Stimulated activated CD4-positive, alpha-beta T cell treated with anti-CD3 and anti-CD28 coated beads, Interleukin-2, amount 100 ng/mL, for 48 hours (primary cell): ENCODE measurements around the gene ZNF385B.

ENCODE experiments used
- DNase-seq, 2 donors: peaks; one replicate each; pipeline ENCODE4 v3.0.0-alpha.2; 2020

The ZNF385B gene

GRCh38 chr2:179729966-179730365 is 131.4 kb downstream of the ZNF385B start:
- DNase-seq, result no peak

GRCh38 chr2:179726461-179727180 is 134.8 kb downstream of the ZNF385B start:
- no peak for DNase-seq

GRCh38 chr2:179724403-179724802 is 137.0 kb downstream of the ZNF385B start:
- DNase-seq, result no peak

GRCh38 chr2:179720173-179720772 is 141.1 kb downstream of the ZNF385B start:
- no peak for DNase-seq

GRCh38 chr2:179715871-179716270 is 145.5 kb downstream of the ZNF385B start:
- no peak for DNase-seq

GRCh38 chr2:179715196-179715595 is 146.2 kb downstream of the ZNF385B start:
- DNase-seq, result no peak

- DNase-seq, result no peak
Measured at GRCh38 chr2:179712825-179713224, 148.6 kb downstream of the ZNF385B start.

- DNase-seq, result no peak
Measured at GRCh38 chr2:179711375-179711774, 150.0 kb downstream of the ZNF385B start.

GRCh38 chr2:179703702-179704101 is 157.7 kb downstream of the ZNF385B start:
- no peak for DNase-seq

GRCh38 chr2:179702912-179703311 is 158.5 kb downstream of the ZNF385B start:
- DNase-seq, result no peak

GRCh38 chr2:179701524-179702110 is 159.8 kb downstream of the ZNF385B start:
- DNase-seq, result no peak

- DNase-seq, result no peak
Measured at GRCh38 chr2:179695486-179695885, 165.9 kb downstream of the ZNF385B start.

- DNase-seq, result no peak
Measured at GRCh38 chr2:179694963-179695362, 166.4 kb downstream of the ZNF385B start.

- no peak for DNase-seq
Measured at GRCh38 chr2:179692610-179693009, 168.8 kb downstream of the ZNF385B start.

- no peak for DNase-seq
Measured at GRCh38 chr2:179692043-179692442, 169.4 kb downstream of the ZNF385B start.

- DNase-seq, result no peak
Measured at GRCh38 chr2:179691235-179691634, 170.2 kb downstream of the ZNF385B start.

GRCh38 chr2:179686718-179687342 is 174.6 kb downstream of the ZNF385B start:
- DNase-seq, result no peak

GRCh38 chr2:179686069-179686468 is 175.3 kb downstream of the ZNF385B start:
- no peak for DNase-seq

- DNase-seq, result no peak
Measured at GRCh38 chr2:179685146-179685545, 176.3 kb downstream of the ZNF385B start.

- DNase-seq, result no peak
Measured at GRCh38 chr2:179682756-179683155, 178.7 kb downstream of the ZNF385B start.

GRCh38 chr2:179677746-179678505 is 183.5 kb downstream of the ZNF385B start:
- DNase-seq, result no peak

GRCh38 chr2:179677077-179677688 is 184.2 kb downstream of the ZNF385B start:
- DNase-seq, result no peak

GRCh38 chr2:179675435-179675834 is 186.0 kb downstream of the ZNF385B start:
- DNase-seq, result no peak
